GM23338 (cell line): ENCODE results near the gene LRRFIP1. TPM values are rescaled to one million over a fixed set of nuclear protein-coding genes. Genes with fewer than 3 reads are reported as not detected.

Experiments used
- ATAC-seq: fragments of 200-7000 bp; cut with Tn5 transposase; 3 replicates; pipeline ENCODE4 v1.9.1; 2020
- DNase-seq: peaks from one replicate; pipeline ENCODE4 v3.0.0-alpha.2; 2015; ENCODE audit warnings: low spot score
- H2AFZ ChIP-seq: fragments of 200-600 bp; sonication (generic); 2 replicates; pipeline ENCODE4 v1.8.0; 2016; ENCODE audit warnings: antibody characterized with exemption, mild to moderate bottlenecking, moderate library complexity
- H3F3A ChIP-seq: fragments of 200-600 bp; sonication (generic); replicated peaks from 2 replicates; pipeline ENCODE4 v1.8.0; 2017; ENCODE audit warnings: antibody characterized with exemption, mixed run types, low read depth
- H3K27ac ChIP-seq: fragments of 200-600 bp; sonication (generic); 2 replicates; pipeline ENCODE4 v1.6.1; 2016; ENCODE audit warnings: low read depth
- H3K27me3 ChIP-seq: fragments of 200-600 bp; sonication (generic); 2 replicates; pipeline ENCODE4 v1.8.0; 2016; ENCODE audit warnings: mild to moderate bottlenecking, mixed run types, moderate library complexity; ENCODE audit not compliant: insufficient read depth
- H3K36me3 ChIP-seq: fragments of 200-600 bp; sonication (generic); 2 replicates; pipeline ENCODE4 v1.8.0; 2016; ENCODE audit warnings: mild to moderate bottlenecking; ENCODE audit not compliant: insufficient read depth
- H3K4me1 ChIP-seq: fragments of 200-600 bp; sonication (generic); 2 replicates; pipeline ENCODE4 v1.8.0; 2016; ENCODE audit warnings: mild to moderate bottlenecking, moderate library complexity; ENCODE audit not compliant: insufficient read depth
- H3K4me2 ChIP-seq: fragments of 200-600 bp; sonication (generic); 2 replicates; pipeline ENCODE4 v1.7.1; 2017; ENCODE audit warnings: mixed run types
- H3K4me3 ChIP-seq: fragments of 200-600 bp; sonication (generic); 2 replicates; pipeline ENCODE4 v1.6.1; 2016; ENCODE audit warnings: mixed run types
- H3K79me2 ChIP-seq: fragments of 200-600 bp; sonication (generic); replicated peaks from 2 replicates; pipeline ENCODE4 v1.8.0; 2017; ENCODE audit warnings: mild to moderate bottlenecking; ENCODE audit not compliant: insufficient read depth
- H3K9me2 ChIP-seq: fragments of 200-600 bp; sonication (generic); 2 replicates; pipeline ENCODE4 v1.8.0; 2017; ENCODE audit not compliant: insufficient read depth
- H4K20me1 ChIP-seq: fragments of 200-600 bp; sonication (generic); replicated peaks from 2 replicates; pipeline ENCODE4 v1.8.0; 2017; ENCODE audit warnings: mild to moderate bottlenecking; ENCODE audit not compliant: insufficient read depth
- H3K27ac Mint-ChIP-seq: 2 replicates; pipeline ENCODE4 v1.8.0; 2020; ENCODE audit warnings: inconsistent platforms, mild to moderate bottlenecking, moderate library complexity, mixed read lengths
- H3K27me3 Mint-ChIP-seq: 3 replicates; pipeline ENCODE4 v1.8.0; 2022; ENCODE audit warnings: low read depth, mild to moderate bottlenecking, moderate library complexity, mixed read lengths, inconsistent platforms; ENCODE audit not compliant: insufficient read depth, poor library complexity
- H3K36me3 Mint-ChIP-seq: 3 replicates; pipeline ENCODE4 v1.8.0; 2021; ENCODE audit warnings: low read depth, mild to moderate bottlenecking, inconsistent platforms, moderate library complexity, mixed read lengths
- H3K4me1 Mint-ChIP-seq: 3 replicates; pipeline ENCODE4 v1.8.0; 2020; ENCODE audit warnings: mild to moderate bottlenecking, inconsistent platforms, mixed read lengths
- H3K4me3 Mint-ChIP-seq: 3 replicates; pipeline ENCODE4 v1.8.0; 2021; ENCODE audit warnings: moderate library complexity, mild to moderate bottlenecking, inconsistent platforms, mixed read lengths
- H3K9me3 Mint-ChIP-seq: 3 replicates; pipeline ENCODE4 v1.8.0; 2020; ENCODE audit warnings: moderate library complexity, mild to moderate bottlenecking, inconsistent platforms, mixed read lengths
- EZH2 ChIP-seq: fragments of 200-600 bp; sonication (generic); IDR thresholded peaks from one replicate; pipeline ENCODE4 v1.8.0; 2017; ENCODE audit warnings: antibody characterized with exemption, mild to moderate bottlenecking, low read depth; ENCODE audit not compliant: unreplicated experiment
- EZH2phosphoT487 ChIP-seq: fragments of 200-600 bp; sonication (generic); IDR thresholded peaks from one replicate; pipeline ENCODE4 v1.8.1; 2018; ENCODE audit warnings: antibody characterized with exemption; ENCODE audit not compliant: unreplicated experiment
- JUNB ChIP-seq: IDR thresholded peaks from one replicate; pipeline ENCODE4 v1.6.1; 2016; ENCODE audit warnings: antibody characterized with exemption; ENCODE audit not compliant: unreplicated experiment
- NANOG ChIP-seq: IDR thresholded peaks from 2 replicates; pipeline ENCODE4 v1.6.1; 2016; ENCODE audit warnings: antibody characterized with exemption, borderline replicate concordance
- POLR2AphosphoS5 ChIP-seq: IDR thresholded peaks from 2 replicates; pipeline ENCODE4 v1.6.1; 2016; ENCODE audit warnings: antibody characterized with exemption, low read depth
- STAT1 ChIP-seq: IDR thresholded peaks from one replicate; pipeline ENCODE4 v1.6.1; 2016; ENCODE audit warnings: antibody characterized with exemption; ENCODE audit not compliant: unreplicated experiment
- ZNF331 ChIP-seq: fragments of 250-450 bp; sonication (Bioruptor Pico); IDR thresholded peaks from 2 replicates; pipeline ENCODE4 v1.5.0; 2020; ENCODE audit warnings: low read depth, mild to moderate bottlenecking, moderate library complexity
- polyA plus RNA-seq: library from polyadenylated mRNA; unstranded; fragments of >200 nt; fragmentation: Nextera tagmentation; extraction: Ambion mirVana; gene quantifications from 2 replicates; pipeline ENCODE4 v1.2.1, GENCODE V29; 2016
- total RNA-seq: library from RNA; depleted of rRNA; stranded (reverse); fragments of >200 nt; shearing (Covaris generic); gene quantifications from 2 replicates; pipeline ENCODE4 v1.2.3, GENCODE V29; 2014
- TF ChIP-seq, protein P1 (sequence below): IDR thresholded peaks from one replicate; pipeline ENCODE4 v1.6.1; 2018; ENCODE audit warnings: antibody characterized with exemption; ENCODE audit not compliant: unreplicated experiment
- TF ChIP-seq, protein P2 (sequence below), 2 experiments: fragments of 200-600 bp in 1 of 2; sonication (generic) in 1 of 2; conservative IDR thresholded peaks; 2 replicates each; pipeline versions ENCODE4 v1.5.1 to v1.6.1; 2016 to 2017; ENCODE audit warnings: antibody characterized with exemption in 2 of 2, low read depth in 2 of 2, mild to moderate bottlenecking in 2 of 2, moderate library complexity in 1 of 2

LRRFIP1 gene
- total and polyA plus RNA-seq, 2 experiments from 2014 or later: 59.6 to 178 TPM

DNA sequence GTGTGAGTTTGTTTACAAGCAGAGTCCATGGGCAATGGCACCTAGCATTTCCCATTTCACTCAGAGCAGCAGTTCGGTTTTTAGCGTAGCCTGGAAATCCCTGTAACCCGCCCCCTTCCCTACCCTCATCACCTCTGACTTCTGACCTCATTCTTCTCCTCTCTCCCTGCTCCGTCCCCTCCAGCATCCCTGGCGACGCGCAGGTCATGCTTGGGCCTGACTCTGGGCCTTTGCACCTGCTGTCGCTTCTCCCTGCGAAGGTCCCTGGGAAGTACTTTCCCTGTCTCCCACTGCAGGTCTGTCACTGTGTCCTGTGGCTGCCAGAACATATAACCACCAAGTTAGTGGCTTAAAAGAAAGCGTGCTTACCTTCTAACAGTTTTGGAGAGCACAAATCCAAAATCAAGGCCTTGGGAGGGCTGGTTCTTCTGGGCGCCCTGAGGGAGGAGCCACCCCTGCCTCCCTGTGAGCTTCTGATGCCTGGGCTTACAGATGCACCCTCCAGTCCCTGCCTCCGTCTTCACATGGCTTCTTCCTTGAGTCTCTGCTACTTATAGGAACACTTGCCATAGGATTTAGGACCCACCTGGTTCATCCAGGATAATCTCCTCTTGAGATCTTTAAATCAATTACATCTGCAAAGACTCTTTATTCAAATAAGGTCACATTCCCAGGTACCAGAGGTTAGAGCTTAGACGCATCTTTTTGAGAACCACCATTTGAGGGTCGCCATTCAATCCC lies 28.7 kb upstream of the LRRFIP1 start:
- peaks cover 3% of the 10 kb centered on the region; the same call in 1 of the 3 replicates for H3K36me3 Mint-ChIP-seq
- no peak overlapping the region for H3K27ac ChIP-seq
- no peak overlapping the region for H3K4me3 Mint-ChIP-seq
- H3K4me3 ChIP-seq: no peak overlapping the region
- no peaks in the 10 kb centered on the region for H3K36me3 ChIP-seq
- H3F3A ChIP-seq: peaks cover 11% of the 10 kb centered on the region; the same call in 1 of the 2 replicates
- H3K4me2 ChIP-seq: no peak overlapping the region
- H2AFZ ChIP-seq: no peak overlapping the region
- no peaks in the 10 kb centered on the region for H3K79me2 ChIP-seq
- no peak for DNase-seq
- H3K27me3 Mint-ChIP-seq: peaks cover 29% of the 10 kb centered on the region
- ATAC-seq: no peak
- no peak for TF ChIP-seq EZH2phosphoT487
- TF ChIP-seq ZNF331 (CRISPR knock-in tag): no peak
- no peak for TF ChIP-seq EZH2
- no peak for TF ChIP-seq JUNB
- TF ChIP-seq, protein P1, sequence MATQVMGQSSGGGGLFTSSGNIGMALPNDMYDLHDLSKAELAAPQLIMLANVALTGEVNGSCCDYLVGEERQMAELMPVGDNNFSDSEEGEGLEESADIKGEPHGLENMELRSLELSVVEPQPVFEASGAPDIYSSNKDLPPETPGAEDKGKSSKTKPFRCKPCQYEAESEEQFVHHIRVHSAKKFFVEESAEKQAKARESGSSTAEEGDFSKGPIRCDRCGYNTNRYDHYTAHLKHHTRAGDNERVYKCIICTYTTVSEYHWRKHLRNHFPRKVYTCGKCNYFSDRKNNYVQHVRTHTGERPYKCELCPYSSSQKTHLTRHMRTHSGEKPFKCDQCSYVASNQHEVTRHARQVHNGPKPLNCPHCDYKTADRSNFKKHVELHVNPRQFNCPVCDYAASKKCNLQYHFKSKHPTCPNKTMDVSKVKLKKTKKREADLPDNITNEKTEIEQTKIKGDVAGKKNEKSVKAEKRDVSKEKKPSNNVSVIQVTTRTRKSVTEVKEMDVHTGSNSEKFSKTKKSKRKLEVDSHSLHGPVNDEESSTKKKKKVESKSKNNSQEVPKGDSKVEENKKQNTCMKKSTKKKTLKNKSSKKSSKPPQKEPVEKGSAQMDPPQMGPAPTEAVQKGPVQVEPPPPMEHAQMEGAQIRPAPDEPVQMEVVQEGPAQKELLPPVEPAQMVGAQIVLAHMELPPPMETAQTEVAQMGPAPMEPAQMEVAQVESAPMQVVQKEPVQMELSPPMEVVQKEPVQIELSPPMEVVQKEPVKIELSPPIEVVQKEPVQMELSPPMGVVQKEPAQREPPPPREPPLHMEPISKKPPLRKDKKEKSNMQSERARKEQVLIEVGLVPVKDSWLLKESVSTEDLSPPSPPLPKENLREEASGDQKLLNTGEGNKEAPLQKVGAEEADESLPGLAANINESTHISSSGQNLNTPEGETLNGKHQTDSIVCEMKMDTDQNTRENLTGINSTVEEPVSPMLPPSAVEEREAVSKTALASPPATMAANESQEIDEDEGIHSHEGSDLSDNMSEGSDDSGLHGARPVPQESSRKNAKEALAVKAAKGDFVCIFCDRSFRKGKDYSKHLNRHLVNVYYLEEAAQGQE: no peak
- TF ChIP-seq STAT1: no peak
- TF ChIP-seq POLR2AphosphoS5: no peak
- TF ChIP-seq, protein P2, sequence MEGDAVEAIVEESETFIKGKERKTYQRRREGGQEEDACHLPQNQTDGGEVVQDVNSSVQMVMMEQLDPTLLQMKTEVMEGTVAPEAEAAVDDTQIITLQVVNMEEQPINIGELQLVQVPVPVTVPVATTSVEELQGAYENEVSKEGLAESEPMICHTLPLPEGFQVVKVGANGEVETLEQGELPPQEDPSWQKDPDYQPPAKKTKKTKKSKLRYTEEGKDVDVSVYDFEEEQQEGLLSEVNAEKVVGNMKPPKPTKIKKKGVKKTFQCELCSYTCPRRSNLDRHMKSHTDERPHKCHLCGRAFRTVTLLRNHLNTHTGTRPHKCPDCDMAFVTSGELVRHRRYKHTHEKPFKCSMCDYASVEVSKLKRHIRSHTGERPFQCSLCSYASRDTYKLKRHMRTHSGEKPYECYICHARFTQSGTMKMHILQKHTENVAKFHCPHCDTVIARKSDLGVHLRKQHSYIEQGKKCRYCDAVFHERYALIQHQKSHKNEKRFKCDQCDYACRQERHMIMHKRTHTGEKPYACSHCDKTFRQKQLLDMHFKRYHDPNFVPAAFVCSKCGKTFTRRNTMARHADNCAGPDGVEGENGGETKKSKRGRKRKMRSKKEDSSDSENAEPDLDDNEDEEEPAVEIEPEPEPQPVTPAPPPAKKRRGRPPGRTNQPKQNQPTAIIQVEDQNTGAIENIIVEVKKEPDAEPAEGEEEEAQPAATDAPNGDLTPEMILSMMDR (conservative IDR thresholded peaks at IDR 0.05; ENCODE audit: low read depth in 2 of 2): no peak
- TF ChIP-seq NANOG: no peak
- H4K20me1 ChIP-seq: no peaks in the 10 kb centered on the region
- peaks cover 74% of the 10 kb centered on the region for H3K4me1 Mint-ChIP-seq
- no peaks in the 10 kb centered on the region for H3K9me3 Mint-ChIP-seq
- no peaks in the 10 kb centered on the region for H3K9me2 ChIP-seq
- H3K27me3 ChIP-seq: no peaks in the 10 kb centered on the region
- no peak overlapping the region for H3K27ac Mint-ChIP-seq
- H3K4me1 ChIP-seq: peaks cover 39% of the 10 kb centered on the region
